ELR (cell line): Measurements from ENCODE around the gene TBX2.

Experiments used
- DNase-seq: peaks from one replicate; pipeline ENCODE4 v3.0.0-alpha.2; 2015; ENCODE audit warnings: low read depth

Gene TBX2

GRCh38 chr17:61368832-61369450 lies 30.7 kb upstream of the TBX2 start:
- DNase-seq, result no peak

- no peak for DNase-seq
These were observed 29.9 kb upstream of the TBX2 start for GRCh38 chr17:61369751-61370150.

- DNase-seq, result no peak
These were observed 28.5 kb upstream of the TBX2 start for GRCh38 chr17:61371179-61371578.

- DNase-seq, result no peak
These were observed 28.0 kb upstream of the TBX2 start for GRCh38 chr17:61371606-61372005.

GRCh38 chr17:61372436-61372835 lies 27.2 kb upstream of the TBX2 start:
- no peak for DNase-seq

GRCh38 chr17:61376931-61377838 lies 22.5 kb upstream of the TBX2 start:
- DNase-seq, result no peak

- no peak for DNase-seq
These were observed 20.8 kb upstream of the TBX2 start for GRCh38 chr17:61378658-61379456.

- no peak for DNase-seq
These were observed 20.0 kb upstream of the TBX2 start for GRCh38 chr17:61379457-61380216.

GRCh38 chr17:61380217-61380835 lies 19.3 kb upstream of the TBX2 start:
- DNase-seq, result no peak

- no peak for DNase-seq
These were observed 18.7 kb upstream of the TBX2 start for GRCh38 chr17:61380836-61381525.

- DNase-seq, result no peak
These were observed 18.1 kb upstream of the TBX2 start for GRCh38 chr17:61381537-61381936.

- no peak for DNase-seq
These were observed 16.6 kb upstream of the TBX2 start for GRCh38 chr17:61382796-61383688.

- no peak for DNase-seq
These were observed 15.9 kb upstream of the TBX2 start for GRCh38 chr17:61383689-61384201.

- DNase-seq, result no peak
These were observed 15.3 kb upstream of the TBX2 start for GRCh38 chr17:61384354-61384691.

- no peak for DNase-seq
These were observed 14.7 kb upstream of the TBX2 start for GRCh38 chr17:61384692-61385576.

- peak; percentile 28 for DNase-seq
These were observed 13.9 kb upstream of the TBX2 start for GRCh38 chr17:61385577-61386236.

GRCh38 chr17:61386251-61386650 lies 13.4 kb upstream of the TBX2 start:
- no peak for DNase-seq

GRCh38 chr17:61387011-61387410 lies 12.6 kb upstream of the TBX2 start:
- no peak for DNase-seq
